HL-60 (cell line): Measurements from ENCODE around the gene ROBO1.

ENCODE experiments used
- DNase-seq, 2 experiments: peaks; one replicate each; pipeline ENCODE4 v3.0.0-alpha.2; 2010 to 2020; ENCODE audit warnings: low read depth in 1 of 2, low spot score in 1 of 2
- H3K27ac ChIP-seq: fragments of 250-450 bp; sonication (Bioruptor Pico); replicated peaks from 2 replicates; pipeline ENCODE4 v1.5.1; 2020; ENCODE audit warnings: mild to moderate bottlenecking, moderate library complexity
- H3K27me3 ChIP-seq: fragments of 250-450 bp; sonication (Bioruptor Pico); 2 replicates; pipeline ENCODE4 v1.5.1; 2021; ENCODE audit warnings: mild to moderate bottlenecking, moderate library complexity; ENCODE audit not compliant: insufficient read depth, poor library complexity, severe bottlenecking
- H3K4me3 ChIP-seq: replicated peaks from 2 replicates; pipeline ENCODE4 v1.5.1; 2011; ENCODE audit warnings: mild to moderate bottlenecking, control low read depth, low read length; ENCODE audit not compliant: insufficient read depth
- GABPA ChIP-seq: IDR thresholded peaks from 2 replicates; pipeline ENCODE4 v1.6.1; 2012; ENCODE audit warnings: low read depth
- POLR2AphosphoS5 ChIP-seq: IDR thresholded peaks from 2 replicates; pipeline ENCODE4 v1.6.1; 2012; ENCODE audit warnings: low read depth
- SPI1 ChIP-seq: IDR thresholded peaks from 2 replicates; pipeline ENCODE4 v1.6.1; 2012; ENCODE audit warnings: low read depth, mild to moderate bottlenecking, borderline replicate concordance
- TF ChIP-seq, protein P1 (sequence below): IDR thresholded peaks from one replicate; pipeline ENCODE4 v1.5.1; 2011; ENCODE audit warnings: low read length, control low read depth, inconsistent platforms; ENCODE audit not compliant: insufficient read depth
- TF ChIP-seq, protein P2 (sequence below): IDR thresholded peaks from 2 replicates; pipeline ENCODE4 v1.6.1; 2012; ENCODE audit warnings: low read depth; ENCODE audit not compliant: insufficient replicate concordance

Gene ROBO1

DNA sequence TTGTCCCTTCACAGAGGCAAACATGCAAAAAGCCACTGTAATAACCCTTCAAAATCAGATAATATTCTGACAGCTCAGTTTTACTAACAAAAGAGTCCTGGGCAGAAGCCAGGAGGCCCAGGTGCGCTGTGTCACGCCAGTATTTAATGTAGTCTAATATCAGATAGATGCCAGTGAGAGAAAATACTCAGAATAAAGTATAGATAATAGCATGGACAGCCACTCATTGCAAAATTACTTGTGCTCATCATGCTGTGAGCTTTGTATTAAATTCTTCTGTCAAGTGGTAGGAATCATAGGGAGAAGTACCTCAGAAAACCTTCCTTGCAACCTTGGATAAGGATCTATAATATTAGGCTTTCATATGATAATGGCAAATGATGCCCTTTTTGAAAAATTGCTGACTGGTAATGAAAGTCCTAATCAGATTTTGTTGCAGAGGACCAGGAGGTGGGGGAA lies 1154.3 kb downstream of the ROBO1 start:
- DNase-seq: no peak
- H3K27ac ChIP-seq: no peak overlapping the region

DNA sequence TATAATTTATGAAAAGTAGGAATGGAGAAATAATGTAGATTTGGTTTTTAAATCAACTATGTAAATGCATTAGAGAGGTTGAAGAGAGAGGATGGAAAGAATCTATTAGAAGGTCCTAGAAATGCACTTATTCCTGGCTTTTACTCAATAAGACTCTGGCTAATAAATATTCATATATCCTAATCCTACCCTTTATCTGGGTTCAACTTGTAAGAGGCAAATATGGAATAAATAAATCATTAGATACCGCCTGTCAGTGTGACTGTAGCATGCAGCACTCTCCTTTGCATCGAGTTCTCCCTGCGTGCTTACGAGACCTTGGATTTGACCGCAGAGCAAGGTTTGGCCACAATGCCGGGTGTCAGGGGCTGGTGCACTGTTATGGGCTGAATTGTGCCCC lies 1156.5 kb downstream of the ROBO1 start:
- no peaks in the 10 kb centered on the region for H3K27me3 ChIP-seq
- TF ChIP-seq, protein P1, sequence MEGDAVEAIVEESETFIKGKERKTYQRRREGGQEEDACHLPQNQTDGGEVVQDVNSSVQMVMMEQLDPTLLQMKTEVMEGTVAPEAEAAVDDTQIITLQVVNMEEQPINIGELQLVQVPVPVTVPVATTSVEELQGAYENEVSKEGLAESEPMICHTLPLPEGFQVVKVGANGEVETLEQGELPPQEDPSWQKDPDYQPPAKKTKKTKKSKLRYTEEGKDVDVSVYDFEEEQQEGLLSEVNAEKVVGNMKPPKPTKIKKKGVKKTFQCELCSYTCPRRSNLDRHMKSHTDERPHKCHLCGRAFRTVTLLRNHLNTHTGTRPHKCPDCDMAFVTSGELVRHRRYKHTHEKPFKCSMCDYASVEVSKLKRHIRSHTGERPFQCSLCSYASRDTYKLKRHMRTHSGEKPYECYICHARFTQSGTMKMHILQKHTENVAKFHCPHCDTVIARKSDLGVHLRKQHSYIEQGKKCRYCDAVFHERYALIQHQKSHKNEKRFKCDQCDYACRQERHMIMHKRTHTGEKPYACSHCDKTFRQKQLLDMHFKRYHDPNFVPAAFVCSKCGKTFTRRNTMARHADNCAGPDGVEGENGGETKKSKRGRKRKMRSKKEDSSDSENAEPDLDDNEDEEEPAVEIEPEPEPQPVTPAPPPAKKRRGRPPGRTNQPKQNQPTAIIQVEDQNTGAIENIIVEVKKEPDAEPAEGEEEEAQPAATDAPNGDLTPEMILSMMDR: no peak
- TF ChIP-seq SPI1: no peak
- TF ChIP-seq, protein P2, sequence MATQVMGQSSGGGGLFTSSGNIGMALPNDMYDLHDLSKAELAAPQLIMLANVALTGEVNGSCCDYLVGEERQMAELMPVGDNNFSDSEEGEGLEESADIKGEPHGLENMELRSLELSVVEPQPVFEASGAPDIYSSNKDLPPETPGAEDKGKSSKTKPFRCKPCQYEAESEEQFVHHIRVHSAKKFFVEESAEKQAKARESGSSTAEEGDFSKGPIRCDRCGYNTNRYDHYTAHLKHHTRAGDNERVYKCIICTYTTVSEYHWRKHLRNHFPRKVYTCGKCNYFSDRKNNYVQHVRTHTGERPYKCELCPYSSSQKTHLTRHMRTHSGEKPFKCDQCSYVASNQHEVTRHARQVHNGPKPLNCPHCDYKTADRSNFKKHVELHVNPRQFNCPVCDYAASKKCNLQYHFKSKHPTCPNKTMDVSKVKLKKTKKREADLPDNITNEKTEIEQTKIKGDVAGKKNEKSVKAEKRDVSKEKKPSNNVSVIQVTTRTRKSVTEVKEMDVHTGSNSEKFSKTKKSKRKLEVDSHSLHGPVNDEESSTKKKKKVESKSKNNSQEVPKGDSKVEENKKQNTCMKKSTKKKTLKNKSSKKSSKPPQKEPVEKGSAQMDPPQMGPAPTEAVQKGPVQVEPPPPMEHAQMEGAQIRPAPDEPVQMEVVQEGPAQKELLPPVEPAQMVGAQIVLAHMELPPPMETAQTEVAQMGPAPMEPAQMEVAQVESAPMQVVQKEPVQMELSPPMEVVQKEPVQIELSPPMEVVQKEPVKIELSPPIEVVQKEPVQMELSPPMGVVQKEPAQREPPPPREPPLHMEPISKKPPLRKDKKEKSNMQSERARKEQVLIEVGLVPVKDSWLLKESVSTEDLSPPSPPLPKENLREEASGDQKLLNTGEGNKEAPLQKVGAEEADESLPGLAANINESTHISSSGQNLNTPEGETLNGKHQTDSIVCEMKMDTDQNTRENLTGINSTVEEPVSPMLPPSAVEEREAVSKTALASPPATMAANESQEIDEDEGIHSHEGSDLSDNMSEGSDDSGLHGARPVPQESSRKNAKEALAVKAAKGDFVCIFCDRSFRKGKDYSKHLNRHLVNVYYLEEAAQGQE: no peak

More for the DNA sequence above, 1154.3 kb downstream of the ROBO1 start:
- Histone ChIP-seq H3K4me3 (no peak overlapping the region), H3K27me3 (no peaks in the 10 kb centered on the region)
- TF ChIP-seq POLR2AphosphoS5: no peak
- no peak for TF ChIP-seq GABPA
- no peak for TF ChIP-seq SPI1
- TF ChIP-seq, protein P2: no peak
- TF ChIP-seq, protein P1: no peak

DNA sequence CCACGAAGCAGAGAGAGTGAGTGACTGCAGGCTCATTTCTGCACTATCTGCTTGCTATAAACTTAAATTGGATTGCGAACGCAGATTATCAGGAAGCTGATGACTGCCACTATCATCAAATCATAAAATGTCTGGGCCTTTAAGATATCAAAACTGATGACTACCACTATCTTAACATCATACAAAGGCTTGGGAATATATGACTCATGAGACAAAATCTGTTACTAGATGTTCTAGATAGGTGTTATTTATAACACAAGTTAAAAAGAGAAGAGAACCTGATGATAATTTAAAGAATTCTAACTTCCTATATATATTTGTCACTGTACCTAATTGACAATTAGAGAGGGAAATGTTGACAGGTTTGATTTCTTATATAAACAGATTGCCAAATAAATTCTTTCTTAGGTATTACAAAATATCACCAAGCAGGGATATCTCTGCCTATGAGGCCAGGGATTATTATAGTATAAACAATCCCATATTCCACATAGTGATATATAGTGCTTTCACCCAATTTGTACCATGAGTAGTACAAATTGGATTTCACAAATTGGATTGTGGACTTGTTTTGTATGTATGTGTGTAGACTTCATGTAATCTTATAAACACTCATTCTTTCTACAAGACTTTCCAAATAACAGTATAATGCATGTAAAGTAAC lies 1157.2 kb downstream of the ROBO1 start:
- Histone ChIP-seq H3K4me3 (no peak overlapping the region), H3K27me3 (no peaks in the 10 kb centered on the region), H3K27ac (no peak overlapping the region)
- no peak for TF ChIP-seq SPI1
- TF ChIP-seq GABPA: no peak
- TF ChIP-seq, protein P2: no peak
- TF ChIP-seq, protein P1: no peak
- TF ChIP-seq POLR2AphosphoS5: no peak
- no peak for DNase-seq

More for the DNA sequence above, 1156.5 kb downstream of the ROBO1 start:
- Histone ChIP-seq H3K27ac (no peak overlapping the region), H3K4me3 (no peak overlapping the region)
- DNase-seq: no peak
